Stimulated activated effector memory CD8-positive, alpha-beta T cell treated with anti-CD3 and anti-CD28 coated beads, Interleukin-12 subunit alpha, Interleukin-12 subunit beta, amount 100 ng/mL, for 72 hours (primary cell): ENCODE results near the gene SERPIND1.

Experiments
- ATAC-seq: fragments of 150-1000 bp; cut with Tn5 transposase; 2 replicates; pipeline ENCODE4 v1.10.0; 2021
- DNase-seq, 2 donors: peaks; one replicate each; pipeline ENCODE4 v3.0.0; 2021 to 2022; ENCODE audit warnings: low spot score in 2 of 2
- H3K27ac Mint-ChIP-seq: one replicate; pipeline ENCODE4 v1.8.0; 2022; ENCODE audit warnings: mild to moderate bottlenecking, mixed read lengths
- H3K36me3 Mint-ChIP-seq: one replicate; pipeline ENCODE4 v1.8.0; 2022; ENCODE audit warnings: mild to moderate bottlenecking, mixed read lengths
- H3K4me1 Mint-ChIP-seq: one replicate; pipeline ENCODE4 v1.8.0; 2022; ENCODE audit warnings: mixed read lengths
- H3K4me3 Mint-ChIP-seq: one replicate; pipeline ENCODE4 v1.8.0; 2022; ENCODE audit warnings: mild to moderate bottlenecking, mixed read lengths
- H3K9me3 Mint-ChIP-seq: one replicate; pipeline ENCODE4 v1.8.0; 2022; ENCODE audit warnings: mixed read lengths

The SERPIND1 gene

DNA sequence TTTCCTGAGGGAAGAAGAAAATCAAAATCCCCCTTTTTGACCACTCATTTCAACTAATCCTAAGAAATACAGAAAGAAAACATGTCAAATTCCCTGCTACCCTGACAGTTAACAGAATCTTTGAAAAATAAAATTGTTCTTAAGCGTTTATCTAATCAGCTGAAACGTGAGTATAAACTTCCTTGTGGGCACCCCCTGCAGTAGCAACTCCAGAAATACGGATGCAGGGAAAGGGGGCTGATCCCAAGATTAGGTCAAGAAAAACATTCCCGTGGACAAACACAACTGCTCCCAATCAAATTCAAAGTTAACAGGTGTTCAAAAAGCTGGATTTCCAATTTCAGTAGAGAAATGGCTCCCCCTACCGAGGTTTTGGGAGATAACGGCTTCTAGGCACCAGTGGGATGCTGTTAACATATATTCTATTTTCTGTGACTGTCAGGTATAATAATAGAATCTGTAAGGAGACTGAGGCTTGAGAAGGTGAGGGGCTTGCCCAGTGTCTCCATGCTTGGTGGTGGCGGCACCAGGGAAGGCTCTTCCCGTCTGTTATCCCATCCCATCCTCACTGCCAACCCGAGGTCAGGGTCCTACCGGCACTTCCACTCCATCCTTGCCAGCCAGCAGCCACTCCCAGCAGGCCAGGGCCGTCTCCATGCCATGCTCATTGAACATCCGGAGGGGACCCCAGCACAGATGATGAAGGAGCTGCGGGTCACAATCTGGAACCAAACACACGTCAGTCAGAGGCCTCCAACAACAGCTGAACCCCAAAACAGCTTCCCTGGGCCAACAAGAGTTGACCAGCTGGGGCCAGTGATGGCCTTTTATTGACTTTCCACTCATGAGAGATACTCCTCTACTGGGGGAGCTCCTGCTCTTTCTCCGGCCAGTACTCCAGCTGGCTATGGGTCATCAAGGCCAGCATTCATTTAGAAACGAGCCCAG, 32.0 kb upstream of the SERPIND1 start:
- Mint-ChIP-seq H3K36me3 (peaks cover 88% of the 10 kb centered on the region), H3K27ac (no peak overlapping the region), H3K9me3 (no peaks in the 10 kb centered on the region), H3K4me1 (peaks cover 9% of the 10 kb centered on the region), H3K4me3 (no peak overlapping the region)
- peak in 1 of 2 donors; percentile 62 for DNase-seq
- no peak for ATAC-seq

DNA sequence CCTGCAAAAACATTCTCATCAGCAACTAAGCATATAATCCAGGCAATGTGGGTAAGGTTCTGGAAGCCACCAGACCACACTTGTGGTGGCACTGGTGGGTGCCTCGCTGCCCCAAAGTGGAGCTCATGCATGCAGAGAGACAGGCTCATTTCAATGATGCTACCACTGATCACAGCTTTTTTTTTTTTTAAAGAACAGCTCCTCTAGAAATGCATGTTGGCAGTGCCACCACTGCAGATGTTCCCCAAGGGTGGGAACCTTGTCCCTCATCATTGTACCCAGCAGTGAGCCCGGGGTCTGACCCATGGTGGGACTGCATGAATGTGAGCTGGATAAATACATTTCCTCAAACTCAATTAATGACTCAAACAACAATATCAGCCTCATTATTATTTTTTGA, 31.1 kb upstream of the SERPIND1 start:
- ATAC-seq = no peak
- Mint-ChIP-seq H3K9me3 (no peaks in the 10 kb centered on the region), H3K4me3 (no peak overlapping the region)

GRCh38 chr22:20744456-20744855, 29.5 kb upstream of the SERPIND1 start:
- Mint-ChIP-seq H3K36me3 (peaks cover 93% of the 10 kb centered on the region), H3K4me3 (no peak overlapping the region), H3K27ac (no peak overlapping the region), H3K4me1 (no peaks in the 10 kb centered on the region), H3K9me3 (no peaks in the 10 kb centered on the region)
- DNase-seq (no peak), ATAC-seq (no peak)

More for the DNA sequence above, 31.1 kb upstream of the SERPIND1 start:
- DNase-seq = no peak
- Mint-ChIP-seq H3K36me3 (peaks cover 95% of the 10 kb centered on the region), H3K27ac (no peak overlapping the region), H3K4me1 (peaks cover 9% of the 10 kb centered on the region)

- H3K36me3 Mint-ChIP-seq = peaks cover 87% of the 10 kb centered on the region
- no peak overlapping the region for H3K27ac Mint-ChIP-seq
- H3K9me3 Mint-ChIP-seq = no peaks in the 10 kb centered on the region
- ATAC-seq (no peak), DNase-seq (no peak)
- peaks cover 4% of the 10 kb centered on the region for H3K4me1 Mint-ChIP-seq
- H3K4me3 Mint-ChIP-seq = no peak overlapping the region
Measured at GRCh38 chr22:20745119-20745518, 28.8 kb upstream of the SERPIND1 start.

- DNase-seq (no peak), ATAC-seq (no peak)
- no peaks in the 10 kb centered on the region for H3K9me3 Mint-ChIP-seq
- H3K4me3 Mint-ChIP-seq = no peak overlapping the region
- peaks cover 82% of the 10 kb centered on the region for H3K36me3 Mint-ChIP-seq
- peaks cover 18% of the 10 kb centered on the region for H3K4me1 Mint-ChIP-seq
- H3K27ac Mint-ChIP-seq = peak overlapping the region; percentile 64
Measured at GRCh38 chr22:20746431-20747189, 27.3 kb upstream of the SERPIND1 start.

DNA sequence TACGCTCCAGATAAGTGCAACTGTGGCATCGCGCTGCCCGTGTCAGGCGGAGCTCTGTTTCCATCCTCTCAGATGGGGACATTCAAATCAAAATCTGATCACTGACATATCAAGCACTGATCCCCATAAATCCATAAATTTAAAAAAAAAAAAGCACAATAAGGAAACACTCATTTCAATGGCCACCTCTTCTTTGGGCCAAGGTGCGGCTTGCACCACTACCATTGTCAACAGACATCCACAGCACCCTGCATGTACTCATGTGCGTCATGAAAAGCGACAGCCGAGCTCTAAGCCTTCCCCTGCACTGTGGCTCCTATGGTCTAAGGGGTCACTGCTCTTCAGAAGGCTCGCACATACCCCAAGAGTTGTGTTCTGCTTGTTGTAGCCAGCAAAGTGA, 26.7 kb upstream of the SERPIND1 start:
- no peaks in the 10 kb centered on the region for H3K9me3 Mint-ChIP-seq
- peaks cover 76% of the 10 kb centered on the region for H3K36me3 Mint-ChIP-seq
- no peak for DNase-seq
- no peak overlapping the region for H3K27ac Mint-ChIP-seq
- ATAC-seq = no peak
- H3K4me3 Mint-ChIP-seq = no peak overlapping the region
- H3K4me1 Mint-ChIP-seq = peaks cover 18% of the 10 kb centered on the region

- H3K4me3 Mint-ChIP-seq = no peak overlapping the region
- peaks cover 18% of the 10 kb centered on the region for H3K4me1 Mint-ChIP-seq
- H3K9me3 Mint-ChIP-seq = no peaks in the 10 kb centered on the region
- no peak overlapping the region for H3K27ac Mint-ChIP-seq
- DNase-seq (no peak), ATAC-seq (no peak)
- H3K36me3 Mint-ChIP-seq = peaks cover 77% of the 10 kb centered on the region
Measured at GRCh38 chr22:20748082-20748481, 25.8 kb upstream of the SERPIND1 start.

- Mint-ChIP-seq H3K4me1 (peaks cover 18% of the 10 kb centered on the region), H3K36me3 (peaks cover 75% of the 10 kb centered on the region), H3K27ac (peak overlapping the region; percentile 83), H3K9me3 (no peaks in the 10 kb centered on the region), H3K4me3 (no peak overlapping the region)
- ATAC-seq = no peak
- DNase-seq = no peak
Measured at GRCh38 chr22:20748731-20749428, 25.0 kb upstream of the SERPIND1 start.

DNA sequence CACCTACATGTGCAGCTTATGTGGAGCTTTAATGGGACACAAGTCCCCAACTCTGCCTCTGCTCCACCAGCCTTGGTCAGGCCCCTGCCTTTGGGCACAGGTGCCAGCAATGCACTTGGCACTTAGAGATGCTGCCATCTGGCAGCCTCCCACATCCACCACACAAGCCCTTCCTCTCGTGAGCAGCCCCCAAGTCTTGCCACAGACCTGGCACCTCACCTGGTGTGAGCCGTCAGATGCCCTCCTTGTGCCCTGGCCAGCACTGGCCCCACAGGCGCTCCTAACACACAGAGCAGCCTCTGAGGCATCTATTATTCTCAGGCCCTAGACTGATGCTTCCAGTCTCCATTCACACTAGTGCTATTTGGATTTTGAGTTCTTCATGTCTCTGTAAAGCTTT, 24.5 kb upstream of the SERPIND1 start:
- ATAC-seq (no peak), DNase-seq (no peak)
- Mint-ChIP-seq H3K36me3 (peaks cover 74% of the 10 kb centered on the region), H3K4me1 (peaks cover 18% of the 10 kb centered on the region), H3K27ac (peak overlapping the region; percentile 83), H3K9me3 (no peaks in the 10 kb centered on the region), H3K4me3 (no peak overlapping the region)

GRCh38 chr22:20750461-20751184, 23.3 kb upstream of the SERPIND1 start:
- DNase-seq (peak; percentile 43 to 76), ATAC-seq (peak; percentile 98)
- H3K9me3 Mint-ChIP-seq = no peaks in the 10 kb centered on the region
- peaks cover 18% of the 10 kb centered on the region for H3K4me1 Mint-ChIP-seq
- peaks cover 70% of the 10 kb centered on the region for H3K36me3 Mint-ChIP-seq
- no peak overlapping the region for H3K4me3 Mint-ChIP-seq
- H3K27ac Mint-ChIP-seq = peak overlapping the region; percentile 83

GRCh38 chr22:20751185-20751851, 22.6 kb upstream of the SERPIND1 start:
- Mint-ChIP-seq H3K27ac (peak overlapping the region; percentile 83), H3K4me3 (no peak overlapping the region), H3K36me3 (peaks cover 68% of the 10 kb centered on the region), H3K4me1 (peaks cover 18% of the 10 kb centered on the region), H3K9me3 (no peaks in the 10 kb centered on the region)
- ATAC-seq = no peak
- no peak for DNase-seq

GRCh38 chr22:20752104-20752741, 21.7 kb upstream of the SERPIND1 start:
- H3K36me3 Mint-ChIP-seq = peaks cover 66% of the 10 kb centered on the region
- no peak overlapping the region for H3K4me3 Mint-ChIP-seq
- ATAC-seq = no peak
- peaks cover 18% of the 10 kb centered on the region for H3K4me1 Mint-ChIP-seq
- DNase-seq = no peak
- H3K9me3 Mint-ChIP-seq = no peaks in the 10 kb centered on the region
- peak overlapping the region; percentile 14 for H3K27ac Mint-ChIP-seq

- Mint-ChIP-seq H3K9me3 (no peaks in the 10 kb centered on the region), H3K27ac (peak overlapping the region; percentile 14), H3K4me3 (no peak overlapping the region), H3K36me3 (peaks cover 66% of the 10 kb centered on the region), H3K4me1 (peaks cover 18% of the 10 kb centered on the region)
- ATAC-seq (no peak), DNase-seq (no peak)
Measured at GRCh38 chr22:20752873-20753272, 21.0 kb upstream of the SERPIND1 start.

DNA sequence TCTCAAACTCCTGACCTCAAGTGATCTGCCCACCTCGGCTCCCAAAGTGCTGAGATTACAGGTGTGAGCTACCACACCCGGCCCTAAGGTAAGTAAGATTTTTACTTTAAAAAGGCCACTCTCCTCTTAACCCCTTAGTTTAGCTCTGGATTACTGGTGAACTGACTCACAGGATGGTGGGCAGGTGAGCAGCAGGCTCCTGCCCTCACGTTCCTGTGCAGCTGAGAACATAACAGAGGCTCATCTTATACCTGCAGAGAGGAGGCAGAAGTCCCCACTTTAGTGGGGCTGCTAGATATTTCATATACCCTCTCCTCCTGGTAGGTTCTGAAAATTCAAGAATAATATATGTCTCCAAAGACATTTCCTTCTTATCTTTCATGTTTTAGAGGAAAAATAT, 17.1 kb upstream of the SERPIND1 start:
- Mint-ChIP-seq H3K4me3 (no peak overlapping the region), H3K9me3 (no peaks in the 10 kb centered on the region), H3K4me1 (no peaks in the 10 kb centered on the region), H3K36me3 (peaks cover 77% of the 10 kb centered on the region), H3K27ac (peak overlapping the region; percentile 82)
- ATAC-seq (no peak), DNase-seq (no peak)
